ENCODE results near the gene HERC3. TPM values are rescaled to one million over a fixed set of nuclear protein-coding genes. Genes with fewer than 3 reads are reported as not detected.

HERC3 gene
- 10 to 100 TPM; 37.4 to 75.4 (median 47.8) TPM for total RNA-seq

DNA sequence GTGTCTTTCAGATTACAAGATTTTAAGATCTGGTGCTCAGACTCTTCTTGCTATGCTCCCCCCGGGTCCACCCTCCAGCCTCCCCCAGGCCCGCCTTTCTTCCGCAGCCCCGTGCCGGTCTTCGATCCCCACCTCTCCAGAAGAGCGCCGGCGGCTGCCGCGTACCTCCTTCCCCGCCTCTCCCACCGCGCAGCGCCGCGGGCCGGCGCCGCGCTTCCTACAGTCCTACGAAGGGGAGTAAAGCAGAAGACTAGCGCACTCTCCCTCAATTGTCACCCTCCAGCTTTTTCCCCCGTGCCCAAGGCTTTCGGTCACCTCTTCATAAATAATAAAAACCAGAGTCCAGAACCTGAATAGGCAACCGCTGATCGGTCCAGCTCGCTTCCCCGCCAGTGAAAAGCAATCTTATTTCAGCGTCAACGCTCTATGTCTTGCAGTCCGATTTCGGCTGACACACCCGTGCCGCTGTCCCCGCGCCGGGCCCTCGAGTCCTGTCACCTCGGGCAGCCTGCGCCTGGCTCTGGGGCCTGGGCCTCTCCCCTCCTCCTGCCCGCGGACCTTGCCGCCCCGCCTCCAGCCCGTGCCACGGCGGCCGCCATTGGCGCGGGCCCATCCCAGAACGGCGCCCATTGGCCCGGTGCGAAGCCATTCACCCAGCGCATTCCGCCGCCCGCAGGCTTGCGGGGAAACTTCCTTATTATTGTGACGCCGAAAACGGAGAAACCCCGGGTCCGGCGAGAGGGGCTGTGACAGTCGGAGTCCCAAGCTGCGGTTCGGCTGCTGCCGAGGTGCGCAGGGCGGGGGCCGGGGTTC, at the start of gene HERC3:
Gene HERC3 (plus strand): TSS at position 694 of the 813 bp plus-strand sequence. CDS start 13,344 bp downstream, outside the sequence.
- Histone ChIP-seq H3K27me3 (no peaks in the 10 kb centered on the region), H3K4me3 (replicated peaks in 1 of 3) (peak within 1 kb of the TSS; percentile 72 to 89 (median 82)), H3K27ac (peak within 1 kb of the TSS; percentile 70 to 95 (median 88)), H3K36me3 (no peaks in the 10 kb centered on the region), H3K9me3 (no peaks in the 10 kb centered on the region), H3K4me1 (peaks cover 5 to 7% of the 10 kb centered on the region in 2 donors)
- peak in 1 of 2 donors; percentile 90 for TF ChIP-seq POLR2A (IDR thresholded peaks at IDR 0.05)
- TF ChIP-seq, protein P1, sequence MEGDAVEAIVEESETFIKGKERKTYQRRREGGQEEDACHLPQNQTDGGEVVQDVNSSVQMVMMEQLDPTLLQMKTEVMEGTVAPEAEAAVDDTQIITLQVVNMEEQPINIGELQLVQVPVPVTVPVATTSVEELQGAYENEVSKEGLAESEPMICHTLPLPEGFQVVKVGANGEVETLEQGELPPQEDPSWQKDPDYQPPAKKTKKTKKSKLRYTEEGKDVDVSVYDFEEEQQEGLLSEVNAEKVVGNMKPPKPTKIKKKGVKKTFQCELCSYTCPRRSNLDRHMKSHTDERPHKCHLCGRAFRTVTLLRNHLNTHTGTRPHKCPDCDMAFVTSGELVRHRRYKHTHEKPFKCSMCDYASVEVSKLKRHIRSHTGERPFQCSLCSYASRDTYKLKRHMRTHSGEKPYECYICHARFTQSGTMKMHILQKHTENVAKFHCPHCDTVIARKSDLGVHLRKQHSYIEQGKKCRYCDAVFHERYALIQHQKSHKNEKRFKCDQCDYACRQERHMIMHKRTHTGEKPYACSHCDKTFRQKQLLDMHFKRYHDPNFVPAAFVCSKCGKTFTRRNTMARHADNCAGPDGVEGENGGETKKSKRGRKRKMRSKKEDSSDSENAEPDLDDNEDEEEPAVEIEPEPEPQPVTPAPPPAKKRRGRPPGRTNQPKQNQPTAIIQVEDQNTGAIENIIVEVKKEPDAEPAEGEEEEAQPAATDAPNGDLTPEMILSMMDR (IDR thresholded peaks at IDR 0.05): peak in 2 of 6 experiments; percentile 25 to 35
- peak; percentile 92 to 93 for DNase-seq
- intact Hi-C loops (cut with DNase I): loop anchor here (10.0 kb wide), 1 partner anchor 63 kb away; no protein-coding TSS in a partner anchor
- 0 to 1% methylated on average over 44 to 47 of the region's 73 CpGs for WGBS, 2 donors

DNA sequence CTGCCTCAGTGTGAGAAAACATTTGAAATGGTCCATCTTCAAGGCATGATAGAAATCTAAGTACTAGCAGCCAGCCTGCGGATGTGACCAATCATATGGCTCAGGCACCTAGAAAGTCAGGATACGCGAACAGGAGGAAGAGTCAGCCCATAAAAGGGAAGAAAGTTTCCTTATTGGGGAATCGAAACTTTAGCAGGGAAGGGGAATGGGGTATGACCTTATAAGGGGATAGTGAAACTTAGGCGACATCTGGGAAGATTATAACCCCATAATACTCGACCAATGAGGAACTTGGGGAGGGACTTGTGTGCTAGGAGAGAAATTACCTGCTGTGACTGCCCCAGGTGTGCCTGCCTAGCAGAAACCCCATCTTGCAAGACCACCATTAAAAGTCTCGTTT, 42.5 kb upstream of the HERC3 start:
- 88 to 99% methylated on average over 7 of the region's 7 CpGs for WGBS, 2 donors

DNA sequence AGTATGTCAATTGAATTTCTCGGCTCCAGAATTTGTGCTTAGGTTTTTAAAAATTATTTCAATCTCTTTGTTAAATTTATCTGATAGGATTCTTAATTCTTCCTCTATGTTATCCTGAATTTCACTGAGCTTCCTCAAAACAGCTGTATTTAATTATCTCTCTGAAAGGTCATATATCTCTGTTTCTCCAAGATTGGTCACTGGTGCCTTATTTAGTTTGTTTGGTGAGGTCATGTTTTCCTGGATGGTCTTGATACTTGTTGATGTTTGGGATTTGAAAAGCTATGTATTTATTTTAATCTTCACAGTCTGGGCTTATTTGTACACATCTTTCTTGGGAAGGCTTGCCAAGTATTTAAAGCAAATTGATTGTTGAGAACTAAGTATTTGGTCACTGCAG, 24.7 kb upstream of the HERC3 start:
- WGBS, 2 donors: 81 to 86% methylated on average over 1 of the region's 1 CpG
- TF ChIP-seq POLR2A (IDR thresholded peaks at IDR 0.05): no peak
- TF ChIP-seq, protein P1 (IDR thresholded peaks at IDR 0.05): no peak
- Histone ChIP-seq H3K27me3 (no peaks in the 10 kb centered on the region), H3K27ac (no peak overlapping the region), H3K9me3 (no peaks in the 10 kb centered on the region), H3K4me1 (no peaks in the 10 kb centered on the region), H3K4me3 (replicated peaks in 1 of 3) (no peak overlapping the region), H3K36me3 (no peaks in the 10 kb centered on the region)
- intact Hi-C loops (cut with DNase I): no loop called here
- DNase-seq: no peak

More for the DNA sequence above, 42.5 kb upstream of the HERC3 start:
- TF ChIP-seq POLR2A (IDR thresholded peaks at IDR 0.05): no peak
- TF ChIP-seq, protein P1 (IDR thresholded peaks at IDR 0.05): no peak
- Histone ChIP-seq H3K36me3 (no peaks in the 10 kb centered on the region), H3K27ac (no peak overlapping the region), H3K4me3 (replicated peaks in 1 of 3) (no peak overlapping the region), H3K27me3 (no peaks in the 10 kb centered on the region), H3K9me3 (no peaks in the 10 kb centered on the region), H3K4me1 (no peaks in the 10 kb centered on the region)
- intact Hi-C loops (cut with DNase I): no loop called here
- no peak for DNase-seq

DNA sequence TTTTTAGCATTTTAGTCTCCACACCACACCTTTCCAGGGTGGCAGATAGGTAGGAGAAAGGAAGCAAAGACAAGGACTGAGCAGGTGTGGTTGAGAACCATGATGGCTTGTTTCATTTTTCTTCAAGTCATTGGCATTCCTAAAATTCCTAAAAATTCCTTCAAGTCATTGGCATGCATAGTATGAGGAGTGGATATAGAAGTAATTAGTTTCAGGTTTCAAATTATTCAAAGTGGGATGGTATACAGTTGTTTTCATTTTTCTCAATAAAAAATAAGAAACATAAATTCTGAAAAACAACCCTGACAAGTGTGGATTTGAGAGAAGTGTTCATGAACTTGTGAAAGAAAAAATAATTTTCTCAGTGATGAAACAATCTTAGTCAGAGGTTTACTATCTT, 22.3 kb upstream of the HERC3 start:
- Histone ChIP-seq H3K27ac (no peak overlapping the region), H3K27me3 (no peaks in the 10 kb centered on the region), H3K9me3 (no peaks in the 10 kb centered on the region), H3K36me3 (no peaks in the 10 kb centered on the region), H3K4me1 (no peaks in the 10 kb centered on the region), H3K4me3 (replicated peaks in 1 of 3) (no peak overlapping the region)
- TF ChIP-seq POLR2A (IDR thresholded peaks at IDR 0.05): no peak
- TF ChIP-seq, protein P1 (IDR thresholded peaks at IDR 0.05): no peak
- DNase-seq: no peak
- intact Hi-C loops (cut with DNase I): no loop called here

DNA sequence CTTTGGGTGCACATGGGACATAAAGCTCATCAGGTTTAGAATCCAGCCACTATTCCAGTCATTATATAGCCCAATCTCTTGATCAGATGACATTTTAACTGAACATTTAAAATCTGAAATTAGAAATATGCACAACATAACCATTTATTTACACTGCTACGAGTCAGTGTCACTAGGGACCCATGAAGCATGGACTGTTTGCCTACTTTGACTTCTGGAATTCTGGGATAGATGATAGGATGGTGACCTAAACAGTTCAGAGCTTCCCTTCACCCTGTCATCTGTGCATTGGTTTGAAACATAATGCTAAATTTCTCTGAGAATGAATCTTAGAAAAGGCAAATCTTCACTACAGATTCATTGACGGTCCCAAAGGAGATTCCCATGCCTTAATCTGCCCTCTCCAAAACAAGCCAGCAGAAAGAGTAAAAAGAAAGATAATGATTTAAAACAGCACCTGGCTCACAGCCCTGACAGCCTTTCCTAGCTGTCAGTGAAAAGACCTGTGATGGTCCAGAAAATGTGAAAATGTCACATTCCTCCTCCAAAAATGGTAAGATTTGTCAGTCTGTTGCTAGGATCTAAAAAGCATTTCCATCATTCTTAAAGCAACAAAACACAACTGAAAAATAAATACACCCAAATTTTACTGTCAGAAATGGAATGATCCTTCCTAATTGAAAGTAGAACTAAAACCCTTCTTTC, 18.9 kb upstream of the HERC3 start:
- Histone ChIP-seq H3K36me3 (no peaks in the 10 kb centered on the region), H3K4me3 (replicated peaks in 1 of 3) (no peak overlapping the region), H3K27me3 (no peaks in the 10 kb centered on the region), H3K9me3 (no peaks in the 10 kb centered on the region), H3K4me1 (no peaks in the 10 kb centered on the region), H3K27ac (no peak overlapping the region)
- TF ChIP-seq, protein P1 (IDR thresholded peaks at IDR 0.05): no peak
- no peak for TF ChIP-seq POLR2A (IDR thresholded peaks at IDR 0.05)
- intact Hi-C loops (cut with DNase I): no loop called here
- no peak for DNase-seq
- 68 to 73% methylated on average over 2 of the region's 2 CpGs for WGBS, 2 donors

Measured in thyroid gland (tissue), 4 donors.